ENCODE measurements around the gene ANO1.

ANO1 gene

GRCh38 chr11:70099578-70100279 lies 21.6 kb downstream of the ANO1 start:
- no peak for DNase-seq

GRCh38 chr11:70100280-70100603 lies 22.1 kb downstream of the ANO1 start:
- no peak for DNase-seq

GRCh38 chr11:70100791-70101190 lies 22.7 kb downstream of the ANO1 start:
- no peak for DNase-seq

GRCh38 chr11:70103256-70103975 lies 25.3 kb downstream of the ANO1 start:
- peak; percentile 57 for DNase-seq

GRCh38 chr11:70104419-70104818 lies 26.3 kb downstream of the ANO1 start:
- no peak for DNase-seq

GRCh38 chr11:70104961-70105360 lies 26.8 kb downstream of the ANO1 start:
- no peak for DNase-seq

- no peak for DNase-seq
These were observed 27.2 kb downstream of the ANO1 start for GRCh38 chr11:70105369-70105754.

- no peak for DNase-seq
These were observed 27.8 kb downstream of the ANO1 start for GRCh38 chr11:70105755-70106571.

- DNase-seq, result no peak
These were observed 28.6 kb downstream of the ANO1 start for GRCh38 chr11:70106757-70107156.

GRCh38 chr11:70107191-70107590 lies 29.1 kb downstream of the ANO1 start:
- DNase-seq, result no peak

GRCh38 chr11:70107756-70108155 lies 29.6 kb downstream of the ANO1 start:
- no peak for DNase-seq

GRCh38 chr11:70108250-70108649 lies 30.1 kb downstream of the ANO1 start:
- no peak for DNase-seq

- no peak for DNase-seq
These were observed 30.9 kb downstream of the ANO1 start for GRCh38 chr11:70109006-70109405.

- no peak for DNase-seq
These were observed 31.8 kb downstream of the ANO1 start for GRCh38 chr11:70109903-70110302.

GRCh38 chr11:70110538-70111055 lies 32.5 kb downstream of the ANO1 start:
- no peak for DNase-seq

GRCh38 chr11:70111269-70112016 lies 33.3 kb downstream of the ANO1 start:
- DNase-seq, result peak; percentile 64

GRCh38 chr11:70112017-70112434 lies 33.9 kb downstream of the ANO1 start:
- DNase-seq, result no peak

- DNase-seq, result no peak
These were observed 35.7 kb downstream of the ANO1 start for GRCh38 chr11:70113801-70114200.

GRCh38 chr11:70115778-70116177 lies 37.7 kb downstream of the ANO1 start:
- no peak for DNase-seq

- no peak for DNase-seq
These were observed 38.4 kb downstream of the ANO1 start for GRCh38 chr11:70116386-70117065.

- DNase-seq, result no peak
These were observed 39.5 kb downstream of the ANO1 start for GRCh38 chr11:70117567-70118145.

- no peak for DNase-seq
These were observed 40.5 kb downstream of the ANO1 start for GRCh38 chr11:70118642-70119041.

Measured in right forelimb (tissue), 1 donor.